ENCODE data around the gene PTX3.

Gene PTX3

GRCh38 chr3:157491136-157491535 is 54.5 kb downstream of the PTX3 start:
- Histone ChIP-seq H2BK5ac (ENCODE audit: low read depth, low read length, poor library complexity) (no peak overlapping the region), H2AK5ac (ENCODE audit: low read length) (no peak overlapping the region), H2AFZ (ENCODE audit: insufficient read depth, low read length, poor library complexity) (no peak overlapping the region), H4K12ac (ENCODE audit: low read depth, low read length) (no peak overlapping the region), H3K27ac (ENCODE audit: low read depth, low read length) (no peak overlapping the region), H2BK120ac (ENCODE audit: insufficient read depth, low read length, poor library complexity) (no peak overlapping the region), H3K79me2 (ENCODE audit: control insufficient read depth, insufficient read depth, low read length, poor library complexity) (no peaks in the 10 kb centered on the region), H3K27me3 (ENCODE audit: insufficient read depth, low read length) (no peaks in the 10 kb centered on the region), H2BK12ac (ENCODE audit: low read length) (no peak overlapping the region), H3K79me1 (ENCODE audit: low read length) (no peaks in the 10 kb centered on the region), H3K4me3 (ENCODE audit: low read depth, low read length) (no peak overlapping the region), H4K8ac (ENCODE audit: low read depth, low read length) (no peak overlapping the region), H4K91ac (ENCODE audit: low read depth, low read length) (no peak overlapping the region), H3K23ac (ENCODE audit: low read length) (no peak overlapping the region), H3K9me3 (ENCODE audit: insufficient read depth, low read depth, low read length) (no peaks in the 10 kb centered on the region), H3K4ac (ENCODE audit: low read depth, low read length) (no peak overlapping the region), H3K18ac (ENCODE audit: low read length) (no peak overlapping the region), H3K14ac (ENCODE audit: low read length) (no peak overlapping the region), H3K4me2 (ENCODE audit: low read length) (no peak overlapping the region), H3K4me1 (ENCODE audit: control insufficient read depth in 1 of 2, insufficient read depth in 2 of 2, low read length in 2 of 2) (peaks cover 0 to 5% of the 10 kb centered on the region in 2 experiments), H3K9ac (ENCODE audit: low read length) (no peak overlapping the region), H3K36me3 (ENCODE audit: control insufficient read depth in 1 of 2, insufficient read depth in 2 of 2, low read length in 2 of 2) (no peaks in the 10 kb centered on the region)
- no CpG with 5 or more reads among the region's 2 CpGs for WGBS (ENCODE audit: extremely low coverage, insufficient coverage, insufficient read length)
- DNase-seq = no peak
